Omental fat pad (tissue), 4 donors: ENCODE measurements around the gene PPP1R11. TPM values are rescaled to one million over a fixed set of nuclear protein-coding genes. Genes with fewer than 3 reads are reported as not detected.
"Not testable (repeated sequence)": the region's sequence is repeated elsewhere in the genome, so short reads cannot be mapped to it uniquely, and the experiment has no call there.

ENCODE experiments used
- ATAC-seq: fragments of 150-250 bp; one replicate; pipeline ENCODE4 v1.9.1; 2016; ENCODE audit warnings: mild to moderate bottlenecking, moderate library complexity; ENCODE audit not compliant: low FRiP score
- DNase-seq: peaks from one replicate; pipeline ENCODE4 v3.0.0-alpha.2; 2019; ENCODE audit warnings: low spot score
- total RNA-seq, 4 donors: library from RNA; depleted of rRNA; stranded (reverse); fragments of >200 nt; gene quantifications; one replicate each; pipeline ENCODE4 v1.1.0, GENCODE V29; 2016
- TF ChIP-seq, protein P1 (sequence below), 3 donors: fragments of 450-650 bp; IDR thresholded peaks; one replicate each; pipeline ENCODE4 v1.5.1; 2016 to 2017; ENCODE audit warnings: antibody characterized with exemption in 3 of 3, mild to moderate bottlenecking in 3 of 3, moderate library complexity in 2 of 3

The PPP1R11 gene
- 10 to 100 TPM; 27.9 to 38.4 (median 30.7) TPM for total RNA-seq

DNA sequence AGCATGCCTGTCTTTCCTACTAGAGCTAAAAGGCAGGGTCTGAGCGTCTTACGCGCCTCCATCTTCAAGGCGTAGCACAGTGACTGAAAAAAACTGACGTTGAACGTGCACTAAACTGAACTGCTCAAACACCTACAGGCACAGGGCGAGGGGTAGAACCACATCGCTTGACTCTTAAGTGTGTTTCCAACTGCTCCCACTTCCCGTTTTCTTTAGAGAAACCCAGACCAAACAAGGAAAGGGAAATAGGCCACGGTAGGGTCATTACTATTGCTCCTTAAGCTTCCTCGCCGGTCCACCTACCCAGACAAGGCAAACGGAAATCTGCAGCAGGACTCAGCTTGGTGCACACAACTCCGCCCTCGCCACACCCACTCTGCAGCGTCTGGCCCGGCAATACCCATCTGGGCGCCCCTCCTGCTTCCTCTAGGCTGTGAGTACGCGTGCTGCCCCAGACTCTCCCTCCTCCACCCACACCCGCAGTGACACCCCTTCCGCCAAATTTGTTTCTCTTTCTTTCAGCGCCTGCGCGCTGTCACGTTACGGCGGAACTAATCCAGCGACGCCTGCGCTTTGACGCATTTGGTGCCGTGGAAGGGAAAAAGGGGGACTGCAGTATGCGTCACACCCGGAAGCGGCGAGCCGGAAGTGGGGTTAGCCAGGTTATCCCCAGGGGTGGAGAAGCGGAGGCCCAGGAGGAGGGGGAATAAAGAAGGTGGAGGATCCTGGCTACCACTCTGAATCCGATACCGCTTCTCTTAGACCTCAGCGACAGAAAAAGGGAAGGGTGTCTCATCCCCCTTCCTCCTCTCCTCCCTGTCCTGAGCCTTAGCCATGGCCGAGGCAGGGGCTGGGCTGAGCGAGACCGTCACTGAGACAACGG lies at the start of gene PPP1R11:
PPP1R11 (plus strand) TSS at position 622 of the 883 bp plus-strand sequence; CDS start at position 835, 213 bp downstream.
- TF ChIP-seq, protein P1, sequence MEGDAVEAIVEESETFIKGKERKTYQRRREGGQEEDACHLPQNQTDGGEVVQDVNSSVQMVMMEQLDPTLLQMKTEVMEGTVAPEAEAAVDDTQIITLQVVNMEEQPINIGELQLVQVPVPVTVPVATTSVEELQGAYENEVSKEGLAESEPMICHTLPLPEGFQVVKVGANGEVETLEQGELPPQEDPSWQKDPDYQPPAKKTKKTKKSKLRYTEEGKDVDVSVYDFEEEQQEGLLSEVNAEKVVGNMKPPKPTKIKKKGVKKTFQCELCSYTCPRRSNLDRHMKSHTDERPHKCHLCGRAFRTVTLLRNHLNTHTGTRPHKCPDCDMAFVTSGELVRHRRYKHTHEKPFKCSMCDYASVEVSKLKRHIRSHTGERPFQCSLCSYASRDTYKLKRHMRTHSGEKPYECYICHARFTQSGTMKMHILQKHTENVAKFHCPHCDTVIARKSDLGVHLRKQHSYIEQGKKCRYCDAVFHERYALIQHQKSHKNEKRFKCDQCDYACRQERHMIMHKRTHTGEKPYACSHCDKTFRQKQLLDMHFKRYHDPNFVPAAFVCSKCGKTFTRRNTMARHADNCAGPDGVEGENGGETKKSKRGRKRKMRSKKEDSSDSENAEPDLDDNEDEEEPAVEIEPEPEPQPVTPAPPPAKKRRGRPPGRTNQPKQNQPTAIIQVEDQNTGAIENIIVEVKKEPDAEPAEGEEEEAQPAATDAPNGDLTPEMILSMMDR (IDR thresholded peaks at IDR 0.05) = no peak
- DNase-seq (peak; percentile 86), ATAC-seq (peak; percentile 99)

GRCh38 chr6:30019819-30020218 lies 47.2 kb upstream of the PPP1R11 start:
- DNase-seq = no peak
- TF ChIP-seq, protein P1 (IDR thresholded peaks at IDR 0.05) = no peak
- ATAC-seq = no peak

- DNase-seq (no peak), ATAC-seq (no peak)
- TF ChIP-seq, protein P1 (IDR thresholded peaks at IDR 0.05) = no peak
Measured at GRCh38 chr6:30020626-30021025, 46.4 kb upstream of the PPP1R11 start.

DNA sequence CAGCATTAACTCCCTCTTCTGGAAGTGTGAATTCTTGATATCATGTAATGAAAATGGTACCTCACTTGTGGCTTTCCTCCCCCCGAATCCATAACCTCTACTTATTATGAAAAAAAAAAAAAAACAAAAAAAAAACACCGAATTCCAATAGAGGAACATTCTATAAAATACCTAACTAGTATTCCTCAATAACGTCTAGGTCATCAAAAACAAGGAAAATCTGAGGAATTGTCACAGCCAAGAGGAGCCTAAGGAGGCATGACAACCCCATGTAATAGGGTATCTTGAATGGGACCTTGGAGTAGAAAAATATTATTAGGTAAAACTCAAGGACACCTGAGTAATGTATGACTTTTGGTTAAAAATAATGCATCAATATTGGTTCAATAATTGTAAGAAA lies 44.8 kb upstream of the PPP1R11 start:
- ATAC-seq = no peak
- TF ChIP-seq, protein P1 (IDR thresholded peaks at IDR 0.05) = no peak
- no peak for DNase-seq

GRCh38 chr6:30022712-30023111 lies 44.3 kb upstream of the PPP1R11 start:
- ATAC-seq, DNase-seq: not testable (repeated sequence)

- DNase-seq (no peak), ATAC-seq (no peak)
- TF ChIP-seq, protein P1 (IDR thresholded peaks at IDR 0.05) = no peak
Measured at GRCh38 chr6:30025186-30025585, 41.8 kb upstream of the PPP1R11 start.

DNA sequence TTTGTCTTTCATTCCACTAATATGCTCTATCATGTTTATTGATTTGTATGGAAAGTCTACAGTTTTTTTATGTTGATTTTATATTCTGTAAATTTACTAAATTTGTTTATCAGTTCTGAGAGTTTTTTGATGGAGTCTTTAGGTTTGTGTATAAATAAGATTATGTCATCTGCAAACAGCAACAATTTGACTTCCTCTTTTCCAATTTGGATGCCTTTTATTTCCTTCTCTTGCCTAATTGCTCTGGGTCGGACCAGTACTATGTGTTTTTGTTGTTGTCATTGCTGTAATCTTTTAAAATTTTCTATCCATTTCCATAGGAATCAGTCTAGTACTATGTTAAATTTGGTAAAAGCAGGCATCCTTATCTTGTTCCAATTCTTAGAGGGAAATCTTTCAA lies 37.4 kb upstream of the PPP1R11 start:
- TF ChIP-seq, protein P1 (IDR thresholded peaks at IDR 0.05) = no peak
- no peak for ATAC-seq
- no peak for DNase-seq
